T-helper 1 cell treated with Interleukin-12 subunit alpha and Interleukin-12 subunit beta and Interleukin-4 antibody, amounts not matched to agents 30 ng/mL and 1 ng/mL, for 36 hours (primary cell): ENCODE data around the gene CACNB1. TPM values are rescaled to one million over a fixed set of nuclear protein-coding genes. Genes with fewer than 3 reads are reported as not detected.

Experiments used
- intact Hi-C: fragments of 100-400 bp; cut with micrococcal nuclease; formaldehyde crosslinking; loops from one replicate; pipeline ENCODE4 v1.15.1; 2024
- total RNA-seq: library from RNA; stranded (reverse); gene quantifications from 2 replicates; pipeline ENCODE4 v1.2.3, GENCODE V29; 2022

CACNB1 gene
- total RNA-seq: 22.5 and 25.7 TPM in 2 replicates

GRCh38 chr17:39197380-39198185, at the start of gene CACNB1:
Gene CACNB1 (minus strand): TSS chr17:39197669. CDS start chr17:39197495, 174 bp downstream.
- intact Hi-C loops: loop anchor here (5.0 kb wide), 1 partner anchor 265 kb away; the partner anchor contains the start of gene CDK12

GRCh38 chr17:39246274-39246673, 48.8 kb upstream of the CACNB1 start:
- intact Hi-C loops: no loop called here

- intact Hi-C loops: loop anchor here (1.0 to 5.0 kb wide), 5 partner anchors 10 to 262 kb away; partner anchors contain the start of gene PLXDC1
These were observed 47.4 kb upstream of the CACNB1 start for GRCh38 chr17:39244600-39245570.

GRCh38 chr17:39244016-39244599, 46.6 kb upstream of the CACNB1 start:
- intact Hi-C loops: loop anchor here (1.0 to 5.0 kb wide), 5 partner anchors 9 to 261 kb away; partner anchors contain the start of gene PLXDC1

- intact Hi-C loops: loop anchor here (5.0 kb wide), 1 partner anchor 91 kb away; the partner anchor contains the start of gene PLXDC1
These were observed 45.7 kb upstream of the CACNB1 start for GRCh38 chr17:39243155-39243554.

- intact Hi-C loops: loop anchor here (5.0 kb wide), 1 partner anchor 88 kb away; the partner anchor contains the start of gene PLXDC1
These were observed 43.2 kb upstream of the CACNB1 start for GRCh38 chr17:39240631-39241030.

- intact Hi-C loops: loop anchor here (5.0 to 10.0 kb wide), 2 partner anchors 87 to 175 kb away; partner anchors contain the start of gene PLXDC1
These were observed 42.3 kb upstream of the CACNB1 start for GRCh38 chr17:39239640-39240314.

- intact Hi-C loops: loop anchor here (10.0 kb wide), 1 partner anchor 174 kb away; no protein-coding TSS in a partner anchor
These were observed 41.0 kb upstream of the CACNB1 start for GRCh38 chr17:39238311-39238972.

GRCh38 chr17:39237586-39237985, 40.1 kb upstream of the CACNB1 start:
- intact Hi-C loops: loop anchor here (10.0 kb wide), 1 partner anchor 173 kb away; no protein-coding TSS in a partner anchor

GRCh38 chr17:39236981-39237441, 39.5 kb upstream of the CACNB1 start:
- intact Hi-C loops: loop anchor here (10.0 kb wide), 1 partner anchor 172 kb away; no protein-coding TSS in a partner anchor

- intact Hi-C loops: loop anchor here (10.0 kb wide), 1 partner anchor 172 kb away; no protein-coding TSS in a partner anchor
These were observed 39.0 kb upstream of the CACNB1 start for GRCh38 chr17:39236450-39236927.

- intact Hi-C loops: loop anchor here (1.0 to 10.0 kb wide), 2 partner anchors 8 to 171 kb away; no protein-coding TSS in a partner anchor
These were observed 38.3 kb upstream of the CACNB1 start for GRCh38 chr17:39235555-39236449.

- intact Hi-C loops: loop anchor here (1.0 to 10.0 kb wide), 2 partner anchors 25 to 167 kb away; no protein-coding TSS in a partner anchor
These were observed 34.4 kb upstream of the CACNB1 start for GRCh38 chr17:39231591-39232551.

- intact Hi-C loops: loop anchor here (10.0 kb wide), 1 partner anchor 166 kb away; no protein-coding TSS in a partner anchor
These were observed 33.7 kb upstream of the CACNB1 start for GRCh38 chr17:39231091-39231561.

GRCh38 chr17:39230361-39230760, 32.9 kb upstream of the CACNB1 start:
- intact Hi-C loops: loop anchor here (10.0 kb wide), 1 partner anchor 166 kb away; no protein-coding TSS in a partner anchor

- intact Hi-C loops: no loop called here
These were observed 31.9 kb upstream of the CACNB1 start for GRCh38 chr17:39229274-39229913.
